ENCODE results near the gene CFB.

Gene CFB

GRCh38 chr6:31949926-31950548 is 4.1 kb downstream of the CFB start:
- DNase-seq, result no peak

- no peak for DNase-seq
These were observed 6.4 kb downstream of the CFB start for GRCh38 chr6:31952140-31952805.

- DNase-seq, result no peak
These were observed 7.0 kb downstream of the CFB start for GRCh38 chr6:31952890-31953289.

GRCh38 chr6:31954511-31954910 is 8.6 kb downstream of the CFB start:
- DNase-seq, result no peak

GRCh38 chr6:31956796-31957195 is 10.9 kb downstream of the CFB start:
- no peak for DNase-seq

GRCh38 chr6:31958412-31958740 is 12.5 kb downstream of the CFB start:
- DNase-seq, result no peak

DNA sequence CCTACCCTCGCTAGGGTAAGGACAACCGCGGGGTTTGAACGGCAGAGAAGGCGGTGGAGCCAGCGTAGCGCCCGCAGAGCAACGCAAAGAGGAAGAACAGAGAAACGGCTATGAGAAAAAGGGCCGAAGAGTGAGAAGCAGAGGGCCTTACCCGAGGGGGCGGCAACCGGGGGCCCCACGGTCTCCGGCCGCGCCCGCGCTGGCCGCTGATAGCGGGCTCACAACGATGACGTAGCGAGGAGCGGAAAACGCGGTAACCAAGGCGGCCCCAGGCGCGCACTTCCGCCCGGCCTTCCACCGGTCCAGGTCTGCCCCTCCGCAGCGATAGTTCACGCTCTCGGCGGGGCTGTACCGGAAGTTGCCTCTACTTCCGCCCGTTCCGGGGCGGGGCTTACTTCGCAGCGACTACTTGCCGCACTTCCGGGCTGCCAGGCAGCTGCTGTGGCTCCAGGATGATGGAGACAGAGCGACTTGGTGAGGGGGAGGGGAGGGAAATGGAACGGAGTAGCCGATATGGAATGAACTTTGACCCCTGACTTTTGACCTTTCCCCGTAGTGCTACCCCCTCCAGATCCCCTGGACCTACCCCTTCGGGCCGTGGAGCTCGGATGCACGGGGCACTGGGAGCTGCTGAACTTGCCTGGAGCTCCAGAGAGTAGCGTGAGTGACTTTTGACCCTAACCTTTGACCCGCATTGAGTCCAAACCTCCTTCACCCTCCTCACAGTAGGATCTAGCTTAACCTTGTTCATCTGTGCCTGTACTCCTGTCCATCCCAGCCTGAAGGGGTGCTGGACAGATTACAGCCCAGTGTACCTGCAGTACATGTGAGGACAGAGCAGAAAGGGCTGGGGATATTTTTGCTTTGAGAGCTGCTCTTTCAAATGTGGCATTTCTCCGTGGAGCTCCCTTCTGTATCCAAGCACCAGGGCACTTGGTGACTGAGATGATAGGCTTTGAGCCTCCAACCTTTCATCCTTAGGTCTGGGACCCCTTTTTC is 13.1 kb downstream of the CFB start, which contains the start of the genes NELFE and SKIC2:
Gene NELFE (minus strand): TSS at position 231 of the 999 bp plus-strand sequence. CDS start 525 bp downstream, outside the sequence.
Gene SKIC2 (plus strand): TSS at position 435 of the 999 bp plus-strand sequence. CDS start 18 bp downstream, at position 453.
- DNase-seq, result peak; percentile 92

DNA sequence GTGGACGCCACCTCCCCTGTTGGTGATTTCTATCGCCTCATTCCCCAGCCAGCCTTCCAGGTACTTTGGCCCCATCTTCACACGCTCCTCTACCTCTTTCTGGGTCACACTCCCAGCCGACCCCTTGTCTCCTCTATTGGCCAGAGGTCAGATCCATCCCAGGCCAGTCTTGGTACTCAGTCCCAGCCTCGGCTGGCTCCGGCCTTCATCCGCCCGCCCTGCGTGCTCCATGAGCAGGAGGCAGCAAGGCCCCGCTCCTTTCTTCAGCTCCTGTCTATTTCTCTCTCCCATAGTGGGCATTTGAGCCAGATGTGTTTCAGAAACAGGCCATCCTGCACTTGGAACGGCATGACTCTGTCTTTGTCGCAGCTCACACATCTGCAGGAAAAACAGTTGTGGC is 15.7 kb downstream of the CFB start:
- DNase-seq, result no peak

DNA sequence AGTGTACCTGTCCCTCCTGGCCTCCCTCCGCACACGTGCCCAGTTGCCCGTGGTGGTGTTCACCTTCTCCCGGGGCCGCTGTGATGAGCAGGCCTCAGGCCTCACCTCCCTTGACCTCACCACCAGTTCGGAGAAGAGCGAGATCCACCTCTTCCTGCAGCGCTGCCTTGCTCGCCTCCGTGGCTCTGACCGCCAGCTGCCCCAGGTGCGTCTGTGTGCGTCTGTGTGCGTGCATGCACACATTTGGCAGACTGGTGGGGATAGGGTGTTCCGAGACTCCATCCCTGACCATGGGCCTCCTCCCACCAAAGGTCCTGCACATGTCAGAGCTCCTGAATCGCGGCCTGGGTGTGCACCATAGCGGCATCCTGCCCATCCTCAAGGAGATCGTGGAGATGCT is 18.0 kb downstream of the CFB start:
- DNase-seq, result no peak

- no peak for DNase-seq
These were observed 19.8 kb downstream of the CFB start for GRCh38 chr6:31965700-31966099.

DNA sequence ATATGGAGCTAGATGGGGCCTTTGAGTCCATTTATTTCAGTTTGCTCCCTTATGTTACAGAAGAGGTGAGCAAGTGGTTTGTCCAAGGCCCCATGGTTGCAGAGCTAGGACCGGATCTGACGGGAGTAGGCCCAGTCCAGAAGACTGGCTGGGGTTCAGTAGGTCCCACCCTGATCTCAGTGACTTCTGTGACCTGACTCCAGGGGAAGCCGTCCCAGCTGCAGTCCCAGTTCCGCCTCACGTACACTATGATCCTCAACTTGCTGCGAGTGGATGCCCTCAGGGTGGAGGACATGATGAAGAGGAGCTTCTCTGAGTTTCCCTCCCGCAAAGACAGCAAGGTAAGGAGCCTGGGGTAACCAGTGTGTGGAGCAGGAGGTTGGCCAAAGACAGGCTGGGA is 20.6 kb downstream of the CFB start:
- no peak for DNase-seq

- no peak for DNase-seq
These were observed 21.4 kb downstream of the CFB start for GRCh38 chr6:31966997-31967925.

DNA sequence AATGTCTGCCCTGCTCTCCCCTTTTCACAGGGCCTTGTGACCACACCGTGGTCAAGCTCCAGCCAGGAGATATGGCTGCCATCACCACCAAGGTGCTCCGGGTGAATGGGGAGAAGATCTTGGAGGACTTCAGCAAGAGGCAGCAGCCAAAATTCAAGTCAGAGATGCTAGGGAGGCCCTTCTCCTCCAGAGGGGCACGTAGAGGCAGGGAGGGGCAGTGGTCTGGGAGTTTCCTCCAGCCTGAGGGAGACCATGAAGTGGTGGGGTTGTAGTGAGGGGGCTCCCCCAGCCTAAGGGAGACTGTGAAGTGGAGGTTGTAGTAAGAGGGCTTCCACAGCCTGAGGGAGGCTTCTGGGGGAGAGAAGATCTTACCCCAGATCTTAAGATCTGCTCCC is 22.0 kb downstream of the CFB start:
- no peak for DNase-seq

DNA sequence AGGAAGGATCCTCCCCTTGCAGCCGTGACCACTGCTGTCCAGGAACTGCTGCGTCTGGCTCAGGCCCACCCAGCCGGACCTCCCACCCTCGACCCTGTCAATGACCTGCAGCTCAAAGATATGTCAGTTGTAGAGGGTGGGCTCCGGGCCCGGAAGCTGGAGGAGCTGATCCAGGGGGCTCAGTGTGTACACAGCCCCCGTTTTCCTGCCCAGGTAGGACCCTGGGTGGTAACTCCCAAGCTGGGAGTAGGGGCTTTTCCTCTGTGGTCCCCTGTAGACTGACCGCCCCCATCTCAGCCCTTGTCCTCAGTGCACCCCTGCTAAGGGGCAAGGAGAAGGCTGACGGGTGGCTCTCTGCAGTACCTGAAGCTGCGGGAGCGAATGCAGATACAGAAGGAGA is 22.4 kb downstream of the CFB start:
- DNase-seq, result no peak

GRCh38 chr6:31968791-31969711 is 23.2 kb downstream of the CFB start:
- no peak for DNase-seq

- no peak for DNase-seq
These were observed 24.1 kb downstream of the CFB start for GRCh38 chr6:31969712-31970603.

GRCh38 chr6:31970604-31971271 is 24.8 kb downstream of the CFB start:
- peak; percentile 78 for DNase-seq

DNA sequence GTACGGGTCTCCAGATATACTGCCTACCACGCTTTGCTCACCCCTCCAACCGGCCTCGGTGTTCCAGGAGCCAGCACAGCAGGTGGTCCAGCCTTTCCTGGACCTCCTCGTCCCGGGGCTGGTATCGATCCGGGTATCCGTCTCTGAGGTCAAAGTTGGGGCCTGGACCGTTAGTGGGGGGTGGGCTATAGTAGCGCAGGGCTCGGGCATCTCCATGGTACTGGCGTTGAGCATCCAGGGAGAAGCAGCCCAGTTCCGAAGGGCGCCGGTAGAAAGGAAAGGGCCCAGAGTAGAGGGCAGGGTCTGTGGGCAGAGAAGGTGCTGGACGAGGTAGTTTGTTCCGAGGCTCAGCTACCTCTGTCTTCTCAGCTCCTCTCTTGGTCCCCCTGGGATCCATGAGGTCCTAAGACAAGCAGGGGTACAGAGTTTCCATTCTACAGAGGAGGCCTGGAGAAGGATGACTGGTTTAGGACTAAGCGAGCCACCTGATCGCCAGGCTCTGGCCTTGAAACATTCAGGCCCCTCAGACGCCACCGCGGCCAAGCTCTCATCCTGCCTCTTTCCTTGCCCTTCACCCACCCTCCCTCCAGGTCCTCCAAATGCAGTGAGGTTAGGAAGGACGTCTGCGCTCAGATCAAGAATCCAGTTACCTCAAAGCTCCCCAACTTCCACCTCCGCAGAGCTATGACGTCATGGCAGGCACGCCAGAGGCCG is 25.5 kb downstream of the CFB start:
- no peak for DNase-seq
